HL-60 (cell line): ENCODE results near the gene NPAS2.

Experiments used
- DNase-seq, 2 experiments: peaks; one replicate each; pipeline ENCODE4 v3.0.0-alpha.2; 2010 to 2020; ENCODE audit warnings: low read depth in 1 of 2, low spot score in 1 of 2
- H3K27ac ChIP-seq: fragments of 250-450 bp; sonication (Bioruptor Pico); replicated peaks from 2 replicates; pipeline ENCODE4 v1.5.1; 2020; ENCODE audit warnings: mild to moderate bottlenecking, moderate library complexity
- H3K27me3 ChIP-seq: fragments of 250-450 bp; sonication (Bioruptor Pico); 2 replicates; pipeline ENCODE4 v1.5.1; 2021; ENCODE audit warnings: mild to moderate bottlenecking, moderate library complexity; ENCODE audit not compliant: insufficient read depth, poor library complexity, severe bottlenecking
- H3K4me3 ChIP-seq: replicated peaks from 2 replicates; pipeline ENCODE4 v1.5.1; 2011; ENCODE audit warnings: mild to moderate bottlenecking, control low read depth, low read length; ENCODE audit not compliant: insufficient read depth
- GABPA ChIP-seq: IDR thresholded peaks from 2 replicates; pipeline ENCODE4 v1.6.1; 2012; ENCODE audit warnings: low read depth
- POLR2AphosphoS5 ChIP-seq: IDR thresholded peaks from 2 replicates; pipeline ENCODE4 v1.6.1; 2012; ENCODE audit warnings: low read depth
- REST ChIP-seq: IDR thresholded peaks from 2 replicates; pipeline ENCODE4 v1.6.1; 2012; ENCODE audit warnings: low read depth; ENCODE audit not compliant: insufficient replicate concordance
- SPI1 ChIP-seq: IDR thresholded peaks from 2 replicates; pipeline ENCODE4 v1.6.1; 2012; ENCODE audit warnings: low read depth, mild to moderate bottlenecking, borderline replicate concordance
- TF ChIP-seq, protein P1 (sequence below): IDR thresholded peaks from one replicate; pipeline ENCODE4 v1.5.1; 2011; ENCODE audit warnings: low read length, control low read depth, inconsistent platforms; ENCODE audit not compliant: insufficient read depth

NPAS2 gene

GRCh38 chr2:100808582-100808981 lies 11.4 kb upstream of the NPAS2 start:
- no peak for DNase-seq
- TF ChIP-seq GABPA (no peak), POLR2AphosphoS5 (no peak), SPI1 (no peak), REST (no peak)
- TF ChIP-seq, protein P1, sequence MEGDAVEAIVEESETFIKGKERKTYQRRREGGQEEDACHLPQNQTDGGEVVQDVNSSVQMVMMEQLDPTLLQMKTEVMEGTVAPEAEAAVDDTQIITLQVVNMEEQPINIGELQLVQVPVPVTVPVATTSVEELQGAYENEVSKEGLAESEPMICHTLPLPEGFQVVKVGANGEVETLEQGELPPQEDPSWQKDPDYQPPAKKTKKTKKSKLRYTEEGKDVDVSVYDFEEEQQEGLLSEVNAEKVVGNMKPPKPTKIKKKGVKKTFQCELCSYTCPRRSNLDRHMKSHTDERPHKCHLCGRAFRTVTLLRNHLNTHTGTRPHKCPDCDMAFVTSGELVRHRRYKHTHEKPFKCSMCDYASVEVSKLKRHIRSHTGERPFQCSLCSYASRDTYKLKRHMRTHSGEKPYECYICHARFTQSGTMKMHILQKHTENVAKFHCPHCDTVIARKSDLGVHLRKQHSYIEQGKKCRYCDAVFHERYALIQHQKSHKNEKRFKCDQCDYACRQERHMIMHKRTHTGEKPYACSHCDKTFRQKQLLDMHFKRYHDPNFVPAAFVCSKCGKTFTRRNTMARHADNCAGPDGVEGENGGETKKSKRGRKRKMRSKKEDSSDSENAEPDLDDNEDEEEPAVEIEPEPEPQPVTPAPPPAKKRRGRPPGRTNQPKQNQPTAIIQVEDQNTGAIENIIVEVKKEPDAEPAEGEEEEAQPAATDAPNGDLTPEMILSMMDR = no peak

GRCh38 chr2:100809506-100809905 lies 10.4 kb upstream of the NPAS2 start:
- TF ChIP-seq, protein P1 = no peak
- TF ChIP-seq GABPA (no peak), POLR2AphosphoS5 (no peak), SPI1 (no peak), REST (no peak)
- H3K4me3 ChIP-seq = no peak overlapping the region
- no peak for DNase-seq
- H3K27me3 ChIP-seq = peaks cover 7% of the 10 kb centered on the region
- H3K27ac ChIP-seq = no peak overlapping the region

More at GRCh38 chr2:100808582-100808981, 11.4 kb upstream of the NPAS2 start:
- peaks cover 2% of the 10 kb centered on the region for H3K27me3 ChIP-seq
- H3K27ac ChIP-seq = no peak overlapping the region
- H3K4me3 ChIP-seq = no peak overlapping the region

- Histone ChIP-seq H3K27me3 (peaks cover 7% of the 10 kb centered on the region), H3K27ac (no peak overlapping the region), H3K4me3 (no peak overlapping the region)
- DNase-seq = no peak
- TF ChIP-seq REST = no peak
- TF ChIP-seq GABPA = no peak
- no peak for TF ChIP-seq SPI1
- no peak for TF ChIP-seq POLR2AphosphoS5
- TF ChIP-seq, protein P1 = no peak
Observed at GRCh38 chr2:100810603-100811145, 9.3 kb upstream of the NPAS2 start.
